Activated gamma-delta T cell (primary cell): Measurements from ENCODE around the gene IKZF4.

Experiments used
- DNase-seq: peaks from one replicate; lab custom pipeline; 2025; lab: John Stamatoyannopoulos, UW

IKZF4 gene

GRCh38 chr12:56082967-56083366, 62.1 kb downstream of the IKZF4 start:
- no peak for DNase-seq

DNA sequence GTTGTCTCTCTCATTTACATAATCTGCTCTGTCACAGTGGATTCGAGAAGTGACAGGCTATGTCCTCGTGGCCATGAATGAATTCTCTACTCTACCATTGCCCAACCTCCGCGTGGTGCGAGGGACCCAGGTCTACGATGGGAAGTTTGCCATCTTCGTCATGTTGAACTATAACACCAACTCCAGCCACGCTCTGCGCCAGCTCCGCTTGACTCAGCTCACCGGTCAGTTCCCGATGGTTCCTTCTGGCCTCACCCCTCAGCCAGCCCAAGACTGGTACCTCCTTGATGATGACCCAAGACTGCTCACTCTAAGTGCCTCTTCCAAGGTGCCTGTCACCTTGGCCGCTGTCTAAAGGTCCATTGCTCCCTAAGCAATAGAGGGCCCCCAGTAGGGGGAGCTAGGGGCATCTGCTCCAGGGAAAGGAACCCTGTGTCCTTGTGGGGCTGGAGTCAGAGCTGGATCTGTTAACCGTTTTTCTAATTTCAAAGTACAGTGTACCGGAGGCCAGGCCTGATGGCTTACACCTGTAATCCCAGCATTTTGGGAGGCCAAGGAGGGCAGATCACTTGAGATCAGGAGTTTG, 64.2 kb downstream of the IKZF4 start:
- no peak for DNase-seq

DNA sequence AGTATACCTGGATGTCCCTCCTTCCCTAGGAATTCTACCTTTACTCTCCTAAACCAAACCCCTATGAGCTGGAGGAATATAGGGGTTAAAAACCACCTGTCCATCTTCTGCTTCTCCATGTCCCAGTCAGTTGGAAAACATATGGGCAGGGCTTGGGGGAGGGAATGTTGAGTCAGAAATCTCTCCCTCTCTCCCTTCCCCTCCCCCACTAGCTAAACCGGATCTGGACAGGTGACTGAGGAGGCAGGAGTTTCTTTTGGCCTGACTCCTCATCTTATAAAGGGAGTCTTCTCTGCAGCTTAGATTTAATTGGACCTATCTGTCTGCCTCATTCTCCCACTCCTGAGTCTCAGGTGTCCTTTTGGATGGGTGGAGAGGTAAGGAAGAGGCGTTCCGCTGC, 65.3 kb downstream of the IKZF4 start:
- no peak for DNase-seq

GRCh38 chr12:56086608-56087007, 65.8 kb downstream of the IKZF4 start:
- no peak for DNase-seq

DNA sequence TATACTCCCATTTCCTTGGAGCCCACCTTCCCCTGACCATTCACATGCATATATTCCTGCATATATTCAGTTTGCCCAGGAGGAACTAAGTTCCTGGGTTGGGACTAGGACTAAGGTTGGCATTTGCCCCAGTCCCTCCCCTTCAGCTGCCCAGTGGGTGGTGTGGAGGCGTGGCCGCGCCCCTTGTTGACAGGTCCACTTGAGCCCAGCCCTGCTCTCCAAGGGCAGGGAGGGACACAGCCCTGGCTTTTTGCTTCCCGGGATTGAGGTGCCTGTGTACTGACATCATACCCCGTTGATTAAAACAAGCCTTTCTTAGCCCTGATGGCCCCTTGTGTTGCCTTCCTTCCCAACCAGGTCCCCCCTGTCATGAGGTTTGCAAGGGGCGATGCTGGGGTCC, 66.4 kb downstream of the IKZF4 start:
- no peak for DNase-seq
